ENCODE data around the gene ACAN. TPM values are rescaled to one million over a fixed set of nuclear protein-coding genes. Genes with fewer than 3 reads are reported as not detected.

ACAN gene
- polyA plus RNA-seq, 3 donors = not detected

DNA sequence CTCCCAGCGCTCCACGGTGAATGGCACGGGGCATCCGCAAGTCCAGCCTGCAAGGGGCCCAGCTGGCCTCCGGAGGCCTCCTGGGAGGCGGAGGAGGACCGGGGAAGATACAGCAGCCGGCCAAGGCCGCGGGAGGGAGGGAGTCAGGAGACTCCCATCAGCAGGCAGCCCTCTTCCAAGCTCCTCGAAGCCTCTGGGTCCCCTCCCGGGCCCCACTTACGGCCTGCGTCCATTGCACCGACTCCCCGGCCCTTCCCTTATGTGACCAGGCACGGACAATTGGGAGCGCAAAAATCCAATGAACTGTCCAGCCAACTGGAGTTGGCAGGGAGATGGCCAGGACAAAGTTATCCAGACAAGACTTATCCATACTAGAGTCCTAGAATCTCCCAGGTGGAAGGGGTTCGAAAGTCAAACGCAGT lies 109.3 kb downstream of the ACAN start:
- H3K4me3 Mint-ChIP-seq = peak overlapping the region; percentile 85 to 91

DNA sequence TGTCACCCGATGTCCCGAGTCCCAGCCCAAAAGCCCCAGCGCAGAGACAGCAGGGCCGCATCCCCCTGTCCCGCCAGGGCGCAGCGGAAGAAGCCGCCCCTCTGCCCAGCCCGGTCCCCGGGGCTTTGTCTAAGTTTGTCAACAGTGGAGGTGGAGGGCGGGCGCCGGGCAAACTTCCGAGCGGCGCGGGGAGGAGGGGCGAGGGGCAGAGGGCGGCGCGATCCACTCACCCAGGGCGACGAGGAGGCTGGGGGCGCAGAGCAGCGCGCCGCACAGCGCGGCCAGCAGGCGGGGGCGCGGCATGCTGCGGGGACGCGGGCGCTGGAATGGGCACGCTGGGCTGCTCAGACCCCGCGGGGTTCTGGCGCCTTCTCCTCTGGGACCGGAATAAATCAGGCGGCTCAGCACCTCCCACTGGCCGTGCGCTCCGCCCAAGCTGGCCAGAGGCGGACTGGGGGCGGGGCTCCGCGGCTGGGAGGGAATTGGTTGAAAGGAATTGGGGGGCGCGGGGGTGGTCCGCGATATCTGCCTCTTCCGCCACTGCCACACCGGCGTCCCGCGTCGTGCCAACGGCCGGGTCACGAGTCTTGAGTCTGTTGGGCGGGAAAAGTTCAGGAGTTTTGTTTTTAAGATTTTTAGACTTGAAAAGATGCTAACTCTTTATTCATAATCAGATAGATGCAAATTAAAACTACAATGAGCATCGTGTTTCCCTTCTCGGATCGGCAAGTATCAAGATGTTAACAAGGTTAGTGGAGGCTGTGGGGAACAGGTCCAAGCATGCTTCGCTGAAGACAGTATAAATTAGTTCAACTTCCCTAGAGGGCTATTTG lies 110.0 kb downstream of the ACAN start, which contains the start of gene MFGE8:
Gene MFGE8 (minus strand): TSS at position 363 of the 833 bp plus-strand sequence. CDS start 60 bp downstream, at position 303.
- Histone ChIP-seq H3K9me3 (replicated peaks in 1 of 2; ENCODE audit: control insufficient read depth in 1 of 2, insufficient read depth in 1 of 2, low read length in 2 of 2) (no peaks in the 10 kb centered on the region), H3K4me2 (replicated peaks; ENCODE audit: extremely low read depth, low read length, poor library complexity, severe bottlenecking) (peak within 1 kb of the TSS; percentile 76), H3K27me3 (ENCODE audit: control insufficient read depth in 2 of 2, insufficient read depth in 2 of 2, low read length in 2 of 2) (peaks cover 0 to 10% of the 10 kb centered on the region in 2 donors), H3K4me3 (replicated peaks in 1 of 3; ENCODE audit: low read depth in 2 of 3, low read length in 3 of 3) (peak within 1 kb of the TSS; percentile 52 to 81 (median 67)), H3K9ac (ENCODE audit: insufficient read depth, low read length, poor library complexity, severe bottlenecking) (peak within 1 kb of the TSS; percentile 66), H3K79me2 (ENCODE audit: insufficient read depth, low read length) (no peaks in the 10 kb centered on the region), H3K4me1 (ENCODE audit: control insufficient read depth in 1 of 2, insufficient read depth in 2 of 2, low read length in 2 of 2) (peaks cover 10 to 11% of the 10 kb centered on the region in 2 donors), H4K20me1 (ENCODE audit: insufficient read depth, low read length) (no peaks in the 10 kb centered on the region), H2AFZ (ENCODE audit: insufficient read depth, low read depth, low read length, poor library complexity, severe bottlenecking) (peak within 1 kb of the TSS; percentile 80), H3K36me3 (replicated peaks in 1 of 2; ENCODE audit: control insufficient read depth in 1 of 2, insufficient read depth in 2 of 2, low read length in 2 of 2) (no peaks in the 10 kb centered on the region), H3K27ac (ENCODE audit: low read depth in 1 of 2, low read length in 2 of 2) (no peak within 1 kb of the TSS)
- no peaks in the 10 kb centered on the region for H3K36me3 Mint-ChIP-seq
- H3K27ac Mint-ChIP-seq = no peak within 1 kb of the TSS
- TF ChIP-seq, protein P1, sequence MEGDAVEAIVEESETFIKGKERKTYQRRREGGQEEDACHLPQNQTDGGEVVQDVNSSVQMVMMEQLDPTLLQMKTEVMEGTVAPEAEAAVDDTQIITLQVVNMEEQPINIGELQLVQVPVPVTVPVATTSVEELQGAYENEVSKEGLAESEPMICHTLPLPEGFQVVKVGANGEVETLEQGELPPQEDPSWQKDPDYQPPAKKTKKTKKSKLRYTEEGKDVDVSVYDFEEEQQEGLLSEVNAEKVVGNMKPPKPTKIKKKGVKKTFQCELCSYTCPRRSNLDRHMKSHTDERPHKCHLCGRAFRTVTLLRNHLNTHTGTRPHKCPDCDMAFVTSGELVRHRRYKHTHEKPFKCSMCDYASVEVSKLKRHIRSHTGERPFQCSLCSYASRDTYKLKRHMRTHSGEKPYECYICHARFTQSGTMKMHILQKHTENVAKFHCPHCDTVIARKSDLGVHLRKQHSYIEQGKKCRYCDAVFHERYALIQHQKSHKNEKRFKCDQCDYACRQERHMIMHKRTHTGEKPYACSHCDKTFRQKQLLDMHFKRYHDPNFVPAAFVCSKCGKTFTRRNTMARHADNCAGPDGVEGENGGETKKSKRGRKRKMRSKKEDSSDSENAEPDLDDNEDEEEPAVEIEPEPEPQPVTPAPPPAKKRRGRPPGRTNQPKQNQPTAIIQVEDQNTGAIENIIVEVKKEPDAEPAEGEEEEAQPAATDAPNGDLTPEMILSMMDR (IDR thresholded peaks at IDR 0.05) = no peak
- H3K4me1 Mint-ChIP-seq = peaks cover 23% of the 10 kb centered on the region
- no peak for DNase-seq
- under 1% methylated on average over 53 of the region's 67 CpGs for whole genome bisulfite sequencing (ENCODE audit: insufficient coverage)
- H3K9me3 Mint-ChIP-seq = no peaks in the 10 kb centered on the region
- peak within 1 kb of the TSS; percentile 85 to 91 for H3K4me3 Mint-ChIP-seq
- intact Hi-C loops (cut with micrococcal nuclease) = no loop called here
- H3K27me3 Mint-ChIP-seq (ENCODE audit: low read depth in 3 of 3) = peaks cover 7 to 21% (median 12%) of the 10 kb centered on the region in 3 donors

More for the DNA sequence above, 109.3 kb downstream of the ACAN start:
- Histone ChIP-seq H3K4me1 (ENCODE audit: control insufficient read depth in 1 of 2, insufficient read depth in 2 of 2, low read length in 2 of 2) (peaks cover 7 to 11% of the 10 kb centered on the region in 2 donors), H3K27ac (ENCODE audit: low read depth in 1 of 2, low read length in 2 of 2) (no peak overlapping the region), H3K4me2 (replicated peaks; ENCODE audit: extremely low read depth, low read length, poor library complexity, severe bottlenecking) (peak overlapping the region; percentile 76), H3K4me3 (replicated peaks in 1 of 3; ENCODE audit: low read depth in 2 of 3, low read length in 3 of 3) (peak overlapping the region; percentile 52 to 81 (median 67)), H3K36me3 (replicated peaks in 1 of 2; ENCODE audit: control insufficient read depth in 1 of 2, insufficient read depth in 2 of 2, low read length in 2 of 2) (no peaks in the 10 kb centered on the region), H2AFZ (ENCODE audit: insufficient read depth, low read depth, low read length, poor library complexity, severe bottlenecking) (peak overlapping the region; percentile 80), H3K27me3 (ENCODE audit: control insufficient read depth in 2 of 2, insufficient read depth in 2 of 2, low read length in 2 of 2) (peaks cover 0 to 10% of the 10 kb centered on the region in 2 donors), H3K9ac (ENCODE audit: insufficient read depth, low read length, poor library complexity, severe bottlenecking) (peak overlapping the region; percentile 66), H3K9me3 (replicated peaks in 1 of 2; ENCODE audit: control insufficient read depth in 1 of 2, insufficient read depth in 1 of 2, low read length in 2 of 2) (no peaks in the 10 kb centered on the region), H4K20me1 (ENCODE audit: insufficient read depth, low read length) (no peaks in the 10 kb centered on the region), H3K79me2 (ENCODE audit: insufficient read depth, low read length) (no peaks in the 10 kb centered on the region)
- H3K9me3 Mint-ChIP-seq = no peaks in the 10 kb centered on the region
- no peak for DNase-seq
- intact Hi-C loops (cut with micrococcal nuclease) = no loop called here
- TF ChIP-seq, protein P1 (IDR thresholded peaks at IDR 0.05) = no peak
- H3K36me3 Mint-ChIP-seq = no peaks in the 10 kb centered on the region
- peaks cover 7 to 21% (median 12%) of the 10 kb centered on the region in 3 donors for H3K27me3 Mint-ChIP-seq (ENCODE audit: low read depth in 3 of 3)
- WGBS (ENCODE audit: insufficient coverage) = 45% methylated on average over 19 of the region's 20 CpGs
- no peak overlapping the region for H3K27ac Mint-ChIP-seq
- H3K4me1 Mint-ChIP-seq = peaks cover 16% of the 10 kb centered on the region

All from CD14-positive monocyte (primary cell).